ENCODE measurements around the gene CBX1. TPM values are rescaled to one million over a fixed set of nuclear protein-coding genes. Genes with fewer than 3 reads are reported as not detected.
A peak's percentile ranks its signal among the peaks of the same experiment; 100 is the strongest.

CBX1 gene
- 12.3 and 13.8 TPM in 2 replicates for total RNA-seq (2013; cell fraction: nucleolus; rRNA removed)
- 46.1 and 48.2 TPM in 2 replicates for total RNA-seq (2014; rRNA removed)
- 76.7 and 76.9 TPM in 2 replicates for total RNA-seq (2014; rRNA removed; fragmentation: Illumina TruSeq; extraction: Trizol)
- total RNA-seq (2021), result 55.6 and 57.2 TPM in 2 replicates
- 43.2 TPM for polyA plus RNA-seq (2011; ENCODE audit: low read depth)
- polyA plus RNA-seq (2011; rRNA removed), result 39.3 and 52.5 TPM in 2 replicates
- polyA plus RNA-seq (2011; cell fraction: cytosol; rRNA removed), result 22.2 and 24.0 TPM in 2 replicates
- polyA plus RNA-seq (2011; cell fraction: nucleus; rRNA removed), result 11.3 and 14.8 TPM in 2 replicates
- polyA plus RNA-seq (2012), result 52.7 and 64.5 TPM in 2 replicates
- polyA plus RNA-seq (2014; fragmentation: Illumina TruSeq; extraction: Trizol), result 99.2 and 133 TPM in 2 replicates
- 10 to 100 TPM; 11.8 to 20.3 TPM for polyA plus RNA-seq (2014; fragmentation: Nextera tagmentation; extraction: Ambion mirVana)
- polyA plus RNA-seq (2014; rRNA removed), result 43.4 and 45.4 TPM in 2 replicates
- 10 to 100 TPM; 36.6 to 41.6 TPM for polyA plus RNA-seq (2016; fragmentation: Nextera tagmentation; extraction: Ambion mirVana)
- 13.1 TPM in 2 replicates for polyA minus RNA-seq (2011; rRNA and poly(A)+ RNA removed)
- polyA minus RNA-seq (2011; cell fraction: cytosol; rRNA and poly(A)+ RNA removed), result 10.4 and 11.5 TPM in 2 replicates
- 3.0 and 5.5 TPM in 2 replicates for polyA minus RNA-seq (2011; cell fraction: nucleus; rRNA and poly(A)+ RNA removed)
- percentile 64 among the genes with signal in this experiment for Bru-seq, nascent RNA
- percentile 84 among the genes with signal in this experiment for BruChase-seq, experiment 1, labeled RNA remaining after a 6-hour chase
- BruChase-seq, experiment 2, labeled RNA remaining after a 2-hour chase, result percentile 79 among the genes with signal in this experiment
- long read RNA-seq, experiment 1, partial matches to known transcripts, result 11 of 16 reads
- long read RNA-seq, experiment 1, other reads (novel, unspliced or antisense), result 1 of 16 reads
- long read RNA-seq, experiment 2, transcript CBX1-201 (5 exons, 2,232 nt), result major isoform, 5 of 33 reads
- long read RNA-seq, experiment 2, partial matches to known transcripts, result 24 of 33 reads
- long read RNA-seq, experiment 2, other reads (novel, unspliced or antisense), result 4 of 33 reads

GRCh38 chr17:48101012-48101720, at the start of gene CBX1:
Gene CBX1 (minus strand): TSS chr17:48101478. CDS start chr17:48077004, 24,474 bp downstream.
- H3K27me3 ChIP-seq (replicated peaks in 1 of 2; ENCODE audit: control insufficient read depth in 2 of 2, insufficient read depth in 2 of 2, low read length in 1 of 2), result no peaks in the 10 kb centered on the region
- H3K36me3 ChIP-seq (ENCODE audit: control insufficient read depth in 2 of 2, insufficient read depth in 2 of 2, low read length in 1 of 2), result no peaks in the 10 kb centered on the region
- intact Hi-C loops (cut with micrococcal nuclease; ENCODE audit: unreplicated experiment) (loop anchor here (1.0 kb wide), 1 partner anchor 9 kb away; no protein-coding TSS in a partner anchor), in situ Hi-C loops (cut with MboI) (no loop called here)
- peak within 1 kb of the TSS; percentile 87 for H2AFZ ChIP-seq (ENCODE audit: control insufficient read depth, low read depth, low read length)
- BruUV-seq (replicated peaks), result no TSS peak
- H3K4me1 ChIP-seq (ENCODE audit: control insufficient read depth, insufficient read depth, low read length), result peaks cover 23% of the 10 kb centered on the region
- ATAC-seq, result peak; percentile 98
- H3K9ac ChIP-seq (ENCODE audit: control insufficient read depth, insufficient read depth, low read length), result peak within 1 kb of the TSS; percentile 76
- ChIA-PET POLR2A (interaction anchor here (0.6 to 4.1 kb wide), 7 partner anchors 9 to 897 kb away, joined by 3 to 32 read pairs (median 4); partner anchors contain the start of genes NFE2L1 and PNPO), RAD21 (ENCODE audit: unreplicated experiment) (interaction anchor here (1.0 to 9.5 kb wide), 4 partner anchors 11 to 75 kb away, joined by 3 to 113 read pairs (median 4); no protein-coding TSS in a partner anchor), CTCF (interaction anchor here (0.8 to 33.4 kb wide), 4 partner anchors 8 to 75 kb away, joined by 3 to 525 read pairs (median 65); partner anchors contain the start of gene SNX11), SMC1A (ENCODE audit: uncharacterized antibody, unreplicated experiment) (interaction anchor here (0.8 to 9.5 kb wide), 3 partner anchors 9 to 15 kb away, joined by 3 to 66 read pairs (median 4); no protein-coding TSS in a partner anchor)
- H3K9me3 ChIP-seq (replicated peaks; ENCODE audit: control insufficient read depth, insufficient read depth, low read length), result peaks cover 3% of the 10 kb centered on the region; the same call in 2 of the 3 replicates
- H4K20me1 ChIP-seq (ENCODE audit: control insufficient read depth, insufficient read depth), result no peaks in the 10 kb centered on the region
- peaks cover 41% of the 10 kb centered on the region for H3K79me2 ChIP-seq (ENCODE audit: control insufficient read depth, insufficient read depth, low read length)
- H3K4me2 ChIP-seq (ENCODE audit: control insufficient read depth, insufficient read depth), result peak within 1 kb of the TSS; percentile 87
- FAIRE-seq, result no peak
- H3K4me3 ChIP-seq, result peak within 1 kb of the TSS; percentile 87
- H3K27ac ChIP-seq (ENCODE audit: control insufficient read depth, insufficient read depth), result peak within 1 kb of the TSS; percentile 80
- peak; percentile 89 for DNase-seq (ENCODE audit: low read depth, low spot score)
- under 1% methylated on average over 72 of the region's 79 CpGs for WGBS (ENCODE audit: insufficient coverage, insufficient replicate concordance, low lambda C conversion rate, missing lambda C conversion rate)
- TF ChIP-seq MYB (IDR thresholded peaks at IDR 0.05; ENCODE audit: borderline replicate concordance, low read depth, low read length), result no peak
- no peak for TF ChIP-seq MTA2 (IDR thresholded peaks at IDR 0.05; ENCODE audit: low read depth)
- TF ChIP-seq HDAC2 (IDR thresholded peaks at IDR 0.05), result no peak
- no peak for TF ChIP-seq MEF2B (IDR thresholded peaks at IDR 0.05; ENCODE audit: partially characterized antibody, poor library complexity, severe bottlenecking)
- no peak; a peak in 1 of 4 replicates for TF ChIP-seq IKZF2 (IDR thresholded peaks at IDR 0.05)
- TF ChIP-seq RELB (IDR thresholded peaks at IDR 0.05; ENCODE audit: low read depth), result 0 out of 2 replicates have a peak, but pooled peaks have one; percentile 39
- TF ChIP-seq NFXL1 (IDR thresholded peaks at IDR 0.05; ENCODE audit: borderline replicate concordance), result no peak; the same call in 1 of the 2 replicates
- TF ChIP-seq SMAD1 (IDR thresholded peaks at IDR 0.05; ENCODE audit: low read depth, partially characterized antibody), result no peak
- no peak for TF ChIP-seq ESRRA (IDR thresholded peaks at IDR 0.05; ENCODE audit: low read length)
- TF ChIP-seq POLR2A (IDR thresholded peaks at IDR 0.05; ENCODE audit: low read depth, low read length), result peak; percentile 74
- no peak for TF ChIP-seq GABPA (IDR thresholded peaks at IDR 0.05; ENCODE audit: low read depth)
- no peak for TF ChIP-seq CTCF (IDR thresholded peaks at IDR 0.05 in 2 of 3, conservative IDR thresholded peaks at IDR 0.05 in 1 of 3; ENCODE audit: control insufficient read depth in 2 of 3, extremely low read depth in 1 of 3, insufficient read depth in 1 of 3, low read depth in 3 of 3, low read length in 3 of 3)
- peak; percentile 99 for TF ChIP-seq SMARCA5 (IDR thresholded peaks at IDR 0.05)
